HG03139 (cell line): Measurements from ENCODE around the gene MMEL1.
"Not testable (repeated sequence)": the region's sequence is repeated elsewhere in the genome, so short reads cannot be mapped to it uniquely, and the experiment has no call there.

Experiments
- ATAC-seq: cut with Tn5 transposase; IDR thresholded peaks from one replicate; pipeline ENCODE4 v1.9.1; 2021; ENCODE audit not compliant: unreplicated experiment

Gene MMEL1

GRCh38 chr1:2632561-2633361, at the start of gene MMEL1:
Gene MMEL1 (minus strand): TSS chr1:2633016. CDS start chr1:2629484, 3,532 bp downstream.
- no peak for ATAC-seq

GRCh38 chr1:2676726-2677125, 43.9 kb upstream of the MMEL1 start:
- not testable (repeated sequence) for ATAC-seq

- not testable (repeated sequence) for ATAC-seq
Measured at GRCh38 chr1:2671656-2672055, 38.8 kb upstream of the MMEL1 start.

GRCh38 chr1:2659806-2660205, 27.0 kb upstream of the MMEL1 start:
- not testable (repeated sequence) for ATAC-seq

- not testable (repeated sequence) for ATAC-seq
Measured at GRCh38 chr1:2657909-2658308, 25.1 kb upstream of the MMEL1 start.

- ATAC-seq, result not testable (repeated sequence)
Measured at GRCh38 chr1:2657124-2657523, 24.3 kb upstream of the MMEL1 start.

- not testable (repeated sequence) for ATAC-seq
Measured at GRCh38 chr1:2655598-2656434, 23.0 kb upstream of the MMEL1 start.

GRCh38 chr1:2654443-2654948, 21.7 kb upstream of the MMEL1 start:
- not testable (repeated sequence) for ATAC-seq

DNA sequence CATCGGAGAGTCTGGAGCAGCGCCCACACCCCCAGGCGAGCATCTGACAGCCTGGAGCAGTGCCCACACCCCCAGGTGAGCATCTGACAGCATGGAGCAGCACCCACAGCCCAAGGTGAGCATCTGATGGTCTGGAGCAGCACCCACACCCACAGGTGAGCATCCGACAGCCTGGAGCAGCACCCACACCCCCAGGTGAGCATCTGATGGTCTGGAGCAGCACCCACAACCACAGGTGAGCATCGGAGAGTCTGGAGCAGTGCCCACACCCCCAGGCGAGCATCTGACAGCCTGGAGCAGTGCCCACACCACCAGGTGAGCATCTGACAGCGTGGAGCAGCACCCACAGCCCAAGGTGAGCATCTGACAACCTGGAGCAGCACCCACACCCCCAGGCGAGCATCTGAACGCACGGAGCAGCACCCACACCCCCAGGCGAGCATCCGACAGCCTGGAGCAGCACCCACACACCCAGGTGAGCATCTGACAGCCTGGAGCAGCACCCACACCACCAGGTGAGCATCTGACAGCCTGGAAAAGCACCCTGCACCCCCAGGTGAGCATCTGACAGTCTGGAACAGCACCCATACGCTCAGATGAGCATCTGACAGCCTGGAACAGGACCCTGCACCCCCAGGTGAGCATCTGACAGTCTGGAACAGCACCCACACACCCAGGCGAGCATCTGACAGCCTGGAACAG, 21.1 kb upstream of the MMEL1 start:
- ATAC-seq, result not testable (repeated sequence)

DNA sequence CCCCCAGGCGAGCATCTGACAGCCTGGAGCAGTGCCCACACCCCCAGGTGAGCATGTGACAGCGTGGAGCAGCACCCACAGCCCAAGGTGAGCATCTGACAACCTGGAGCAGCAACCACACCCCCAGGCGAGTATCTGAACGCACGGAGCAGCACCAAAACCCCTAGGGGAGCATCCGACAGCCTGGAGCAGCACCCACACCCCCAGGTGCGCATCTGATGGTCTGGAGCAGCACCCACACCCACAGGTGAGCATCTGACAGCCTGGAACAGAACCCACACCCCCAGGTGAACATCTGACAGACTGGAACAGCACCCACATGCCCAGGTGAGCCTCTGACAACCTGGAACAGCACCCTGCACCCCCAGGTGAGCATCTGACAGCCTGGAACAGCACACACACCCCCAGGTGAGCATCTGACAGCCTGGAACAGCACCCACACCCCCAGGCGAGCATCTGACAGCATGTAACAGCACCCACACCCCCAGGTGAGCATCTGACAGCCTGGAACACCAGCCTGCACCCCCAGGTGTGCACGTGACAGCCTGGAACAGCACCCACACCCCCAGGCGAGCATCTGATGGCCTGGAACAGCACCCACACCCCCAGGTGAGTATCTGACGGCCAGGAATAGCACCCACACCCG, 20.2 kb upstream of the MMEL1 start:
- ATAC-seq, result not testable (repeated sequence)

DNA sequence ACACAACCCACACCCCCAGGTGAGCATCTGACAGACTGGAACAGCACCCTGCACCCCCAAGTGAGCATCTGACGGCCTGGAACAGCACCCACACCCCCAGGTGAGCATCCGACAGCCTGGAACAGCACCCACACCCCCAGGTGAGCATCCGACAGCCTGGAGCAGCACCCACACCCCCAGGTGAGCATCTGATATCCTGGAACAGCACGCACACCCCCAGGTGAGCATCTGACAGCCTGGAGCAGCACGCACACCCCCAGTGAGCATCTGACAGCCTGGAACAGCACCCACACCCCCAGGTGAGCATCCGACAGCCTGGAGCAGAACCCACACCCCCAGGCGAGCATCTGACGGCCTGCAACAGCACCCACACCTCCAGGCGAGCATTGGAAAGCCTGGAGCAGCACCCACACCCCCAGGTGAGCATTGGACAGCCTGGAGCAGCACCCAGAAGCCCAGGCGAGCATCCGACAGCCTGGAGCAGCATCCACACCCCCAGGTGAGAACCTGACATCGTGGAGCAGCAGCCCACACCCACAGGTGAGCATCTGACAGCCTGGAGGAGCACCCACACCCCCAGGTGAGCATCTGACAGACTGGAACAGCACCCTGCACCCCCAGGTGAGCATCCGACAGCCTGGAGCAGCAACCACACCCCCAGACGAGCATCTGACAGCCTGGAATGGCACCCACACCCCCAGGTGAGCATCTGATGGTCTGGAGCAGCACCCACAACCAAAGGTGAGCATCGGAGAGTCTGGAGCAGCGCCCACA, 19.5 kb upstream of the MMEL1 start:
- ATAC-seq, result not testable (repeated sequence)

GRCh38 chr1:2650967-2651645, 18.3 kb upstream of the MMEL1 start:
- ATAC-seq, result no peak

DNA sequence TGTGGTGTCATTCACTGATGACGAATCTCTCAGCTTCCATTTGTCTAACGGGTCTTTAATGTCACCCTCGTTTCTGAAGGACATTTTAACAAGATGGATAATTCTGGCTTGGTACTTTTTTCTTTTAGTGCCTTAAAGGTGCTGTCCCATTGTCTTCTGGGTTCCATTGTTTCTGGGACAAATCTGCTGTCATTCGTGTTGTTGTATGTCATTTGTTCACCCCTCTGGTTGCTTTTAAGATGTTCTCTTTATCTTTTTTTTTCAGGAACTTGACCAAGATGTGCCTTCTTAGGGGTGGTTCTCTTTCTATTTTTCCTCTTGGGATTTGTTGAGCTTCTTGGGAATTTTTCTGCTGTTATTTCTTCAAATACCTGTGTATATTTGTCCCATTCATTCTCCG, 14.0 kb upstream of the MMEL1 start:
- ATAC-seq, result no peak

GRCh38 chr1:2645776-2646175, 13.0 kb upstream of the MMEL1 start:
- ATAC-seq, result no peak

DNA sequence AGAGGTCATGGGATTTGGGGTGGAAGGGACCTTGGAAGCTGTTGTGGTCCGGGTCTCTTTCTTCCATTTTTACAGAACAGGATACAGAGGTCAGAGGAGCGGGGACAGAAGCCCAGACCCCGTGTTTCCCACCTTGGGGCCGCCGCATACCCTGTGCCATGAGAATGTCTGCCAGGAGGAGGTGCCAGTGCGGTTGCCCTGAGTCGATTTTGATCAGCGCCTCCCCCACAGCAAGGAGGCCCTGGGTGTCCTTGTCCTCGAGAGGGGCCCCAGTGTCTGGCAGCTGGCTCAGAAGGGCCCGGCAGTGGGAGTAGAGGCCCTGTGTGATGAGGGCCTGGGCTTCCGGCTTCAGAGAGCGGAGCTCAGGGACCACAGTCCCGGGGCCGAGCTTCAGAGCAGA, 12.3 kb upstream of the MMEL1 start:
- ATAC-seq, result no peak

DNA sequence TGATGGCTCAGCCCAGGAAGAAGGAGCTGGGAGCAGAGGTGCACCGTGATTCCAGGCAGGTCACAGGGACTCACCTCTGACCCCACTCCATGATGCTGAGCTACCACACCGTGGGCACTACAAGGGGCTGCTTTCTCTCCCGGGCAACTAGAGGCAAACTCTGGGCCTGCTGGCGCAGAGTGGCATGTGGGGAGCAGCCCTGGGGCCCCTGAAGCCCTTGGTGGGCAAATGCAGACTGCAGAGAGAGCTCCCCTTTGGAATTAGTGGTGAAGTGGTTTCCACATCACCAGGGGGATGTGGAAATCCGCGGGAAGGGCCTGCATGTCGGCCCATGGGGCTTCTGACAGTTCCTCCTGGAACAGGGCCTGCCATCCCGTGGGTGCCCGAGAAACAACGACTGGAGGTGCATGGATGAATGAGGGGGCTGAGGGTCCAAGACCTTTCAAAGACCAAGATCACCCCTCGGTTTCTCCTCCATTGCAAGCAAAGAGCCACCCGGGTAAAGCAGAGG, 11.8 kb upstream of the MMEL1 start:
- ATAC-seq, result no peak

DNA sequence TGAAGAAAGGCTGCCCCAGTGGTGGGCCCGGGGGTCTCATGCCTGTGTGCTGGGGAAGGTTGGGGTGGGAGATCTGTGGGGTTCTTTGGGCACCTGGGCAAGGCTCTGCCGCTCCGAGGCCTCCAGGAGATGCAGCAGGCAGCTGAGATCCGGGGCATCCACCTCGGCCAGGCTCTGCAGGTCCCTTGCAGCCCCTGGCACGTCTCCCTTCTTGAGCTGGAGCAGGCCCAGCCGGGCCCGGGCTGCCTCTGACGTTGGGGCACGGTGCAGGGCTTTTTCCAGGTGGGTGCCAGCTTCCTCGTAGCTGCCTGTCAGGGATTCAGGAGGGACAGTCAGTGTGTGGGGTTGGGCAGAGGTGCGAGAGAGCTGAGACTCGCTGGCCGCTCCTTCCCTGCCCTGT, 11.4 kb upstream of the MMEL1 start:
- no peak for ATAC-seq

GRCh38 chr1:2643414-2644077, 10.7 kb upstream of the MMEL1 start:
- ATAC-seq, result no peak
